Measurements from ENCODE around the gene CLTRN. TPM values are rescaled to one million over a fixed set of nuclear protein-coding genes. Genes with fewer than 3 reads are reported as not detected.

The CLTRN gene
- total and polyA plus RNA-seq, 2 of the 13 experiments (the other 11 are each of a cell fraction or from before 2014, with no cell fraction given): 0.37 to 0.53 TPM

GRCh38 chrX:15646543-15646942 lies 18.1 kb downstream of the CLTRN start:
- CTCF ChIA-PET (ENCODE audit: low intra/inter-chr PET ratio, low total read pairs): no interaction called here
- WGBS (ENCODE audit: low lambda C conversion rate): 100% methylated on average over 1 of the region's 27 CpGs
- intact Hi-C loops (cut with micrococcal nuclease; ENCODE audit: unreplicated experiment): loop anchor here (5.0 to 10.0 kb wide), 2 partner anchors 79 to 152 kb away; partner anchors contain the start of gene PIR

More at GRCh38 chrX:15646543-15646942, 18.1 kb downstream of the CLTRN start:
- FAIRE-seq (no peak), DNase-seq (ENCODE audit: low spot score) (no peak), ATAC-seq (no peak)
- no peak overlapping the region for H3K9ac ChIP-seq (ENCODE audit: insufficient read depth, low read depth, low read length)
- no peak overlapping the region for H3K27ac ChIP-seq (ENCODE audit: extremely low read length, insufficient read depth, low read length)
- no TSS peak for BruUV-seq (replicated peaks)
- H3K27me3 ChIP-seq (ENCODE audit: control insufficient read depth in 1 of 2, insufficient read depth in 2 of 2, low read length in 2 of 2): no peaks in the 10 kb centered on the region
- no peaks in the 10 kb centered on the region for H3K79me2 ChIP-seq (ENCODE audit: insufficient read depth, low read length)
- H3K9me3 ChIP-seq (ENCODE audit: low read length): no peaks in the 10 kb centered on the region
- no peaks in the 10 kb centered on the region for H3K4me1 ChIP-seq (ENCODE audit: insufficient read depth, low read length)
- H2AFZ ChIP-seq (ENCODE audit: low read length): no peak overlapping the region
- H3K36me3 ChIP-seq (replicated peaks in 1 of 2; ENCODE audit: control insufficient read depth in 1 of 2, insufficient read depth in 2 of 2, low read length in 2 of 2): no peaks in the 10 kb centered on the region
- H3K4me3 ChIP-seq (replicated peaks in 1 of 3; ENCODE audit: insufficient read depth in 1 of 3, low read depth in 2 of 3, low read length in 3 of 3): no peak overlapping the region
- POLR2A ChIA-PET: no interaction called here
- no peak overlapping the region for H3K4me2 ChIP-seq (ENCODE audit: low read depth, low read length)
- in situ Hi-C loops (cut with HindIII; ENCODE audit: extremely low pct_ligation_motif_present, low pct_unique_long_range_greater_than_20kb): no loop called here
- no peak for TF ChIP-seq IRX3 (CRISPR knock-in tag; IDR thresholded peaks at IDR 0.05; ENCODE audit: borderline replicate concordance, low read depth)
- TF ChIP-seq ZSCAN5A (CRISPR knock-in tag; IDR thresholded peaks at IDR 0.05; ENCODE audit: borderline replicate concordance): no peak
- no peak for TF ChIP-seq NONO (IDR thresholded peaks at IDR 0.05)
- TF ChIP-seq NONO (CRISPR knock-in tag; conservative IDR thresholded peaks at IDR 0.05): no peak
- TF ChIP-seq ZNF232 (CRISPR knock-in tag; IDR thresholded peaks at IDR 0.05; ENCODE audit: borderline replicate concordance): no peak
- no peak for TF ChIP-seq MAFF (IDR thresholded peaks at IDR 0.05; ENCODE audit: low read depth, low read length)
- no peak for TF ChIP-seq ZNF776 (CRISPR knock-in tag; IDR thresholded peaks at IDR 0.05)
- TF ChIP-seq SMAD3 (CRISPR knock-in tag; IDR thresholded peaks at IDR 0.05): no peak
- TF ChIP-seq SNRNP70 (IDR thresholded peaks at IDR 0.05; ENCODE audit: low read depth, low read length): no peak
- TF ChIP-seq ZNF75D (CRISPR knock-in tag; IDR thresholded peaks at IDR 0.05; ENCODE audit: borderline replicate concordance): no peak
- TF ChIP-seq REPIN1 (CRISPR knock-in tag; IDR thresholded peaks at IDR 0.05; ENCODE audit: borderline replicate concordance, low read depth): no peak
- TF ChIP-seq MEIS2 (CRISPR knock-in tag; IDR thresholded peaks at IDR 0.05): no peak
- TF ChIP-seq ELF4 (CRISPR knock-in tag; IDR thresholded peaks at IDR 0.05; ENCODE audit: borderline replicate concordance): no peak
- TF ChIP-seq ZNF660 (CRISPR knock-in tag; IDR thresholded peaks at IDR 0.05; ENCODE audit: borderline replicate concordance, low read depth): no peak
- no peak for TF ChIP-seq MED8 (CRISPR knock-in tag; IDR thresholded peaks at IDR 0.05; ENCODE audit: insufficient replicate concordance)
- no peak for TF ChIP-seq ZNF142 (CRISPR knock-in tag; IDR thresholded peaks at IDR 0.05)
- no peaks in the 10 kb centered on the region for H4K20me1 ChIP-seq (ENCODE audit: insufficient read depth, low read length)

All from HepG2 (cell line).